GM23248 (cell line): ENCODE data around the gene IGF2.

Experiments
- EZH2 ChIP-seq: fragments of 200-600 bp; sonication (generic); IDR thresholded peaks from 2 replicates; pipeline ENCODE4 v1.6.1; 2018; ENCODE audit warnings: antibody characterized with exemption, mild to moderate bottlenecking; ENCODE audit not compliant: insufficient read depth, poor library complexity, severe bottlenecking
- EZH2phosphoT487 ChIP-seq: fragments of 200-600 bp; sonication (generic); IDR thresholded peaks from 2 replicates; pipeline ENCODE4 v1.6.1; 2018; ENCODE audit warnings: antibody characterized with exemption, moderate library complexity, mild to moderate bottlenecking, low read depth; ENCODE audit not compliant: insufficient read depth

DNA sequence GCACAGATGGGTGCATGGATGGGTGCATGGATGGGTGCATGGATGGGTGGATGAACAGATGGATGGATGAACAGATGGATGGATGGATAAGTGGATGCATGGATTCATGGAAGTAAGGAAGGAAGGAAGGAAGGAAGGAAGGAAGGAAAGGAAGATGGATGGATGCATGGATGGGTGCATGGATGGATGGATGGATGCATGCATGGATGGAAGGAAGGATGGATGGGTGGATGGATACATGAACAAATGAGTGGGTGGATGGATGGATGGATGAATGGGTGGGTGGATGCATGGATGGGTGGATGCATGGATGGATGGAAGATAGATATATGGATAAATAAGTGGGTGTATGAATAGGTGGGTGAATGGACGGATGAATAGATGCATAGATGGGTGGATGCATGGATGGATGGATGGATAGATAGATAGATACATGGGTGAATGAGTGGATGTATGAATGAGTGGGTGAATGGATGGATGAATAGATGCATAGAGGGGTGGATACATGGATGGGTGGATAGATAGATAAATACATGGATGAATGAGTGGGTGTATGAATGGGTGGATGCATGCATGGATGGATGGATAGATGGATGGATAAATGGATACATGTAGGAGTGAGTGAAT lies 32.5 kb downstream of the IGF2 start:
- no peak for TF ChIP-seq EZH2
- no peak for TF ChIP-seq EZH2phosphoT487
